Activated naive CD8-positive, alpha-beta T cell (primary cell): ENCODE results near the gene METTL2B.
"Not testable (repeated sequence)": the region's sequence is repeated elsewhere in the genome, so short reads cannot be mapped to it uniquely, and the experiment has no call there.

Source experiments
- H3K27ac Mint-ChIP-seq: one replicate; pipeline ENCODE4 v1.8.0; 2021; ENCODE audit warnings: mixed read lengths
- H3K27me3 Mint-ChIP-seq: one replicate; pipeline ENCODE4 v1.8.0; 2021; ENCODE audit warnings: mixed read lengths
- H3K36me3 Mint-ChIP-seq: one replicate; pipeline ENCODE4 v1.8.0; 2021; ENCODE audit warnings: mixed read lengths
- H3K4me1 Mint-ChIP-seq: one replicate; pipeline ENCODE4 v1.8.0; 2021; ENCODE audit warnings: low read depth, mixed read lengths
- H3K4me3 Mint-ChIP-seq: one replicate; pipeline ENCODE4 v1.8.0; 2021; ENCODE audit warnings: mild to moderate bottlenecking, mixed read lengths
- H3K9me3 Mint-ChIP-seq: one replicate; pipeline ENCODE4 v1.8.0; 2021; ENCODE audit warnings: low read depth, mixed read lengths

Gene METTL2B

DNA sequence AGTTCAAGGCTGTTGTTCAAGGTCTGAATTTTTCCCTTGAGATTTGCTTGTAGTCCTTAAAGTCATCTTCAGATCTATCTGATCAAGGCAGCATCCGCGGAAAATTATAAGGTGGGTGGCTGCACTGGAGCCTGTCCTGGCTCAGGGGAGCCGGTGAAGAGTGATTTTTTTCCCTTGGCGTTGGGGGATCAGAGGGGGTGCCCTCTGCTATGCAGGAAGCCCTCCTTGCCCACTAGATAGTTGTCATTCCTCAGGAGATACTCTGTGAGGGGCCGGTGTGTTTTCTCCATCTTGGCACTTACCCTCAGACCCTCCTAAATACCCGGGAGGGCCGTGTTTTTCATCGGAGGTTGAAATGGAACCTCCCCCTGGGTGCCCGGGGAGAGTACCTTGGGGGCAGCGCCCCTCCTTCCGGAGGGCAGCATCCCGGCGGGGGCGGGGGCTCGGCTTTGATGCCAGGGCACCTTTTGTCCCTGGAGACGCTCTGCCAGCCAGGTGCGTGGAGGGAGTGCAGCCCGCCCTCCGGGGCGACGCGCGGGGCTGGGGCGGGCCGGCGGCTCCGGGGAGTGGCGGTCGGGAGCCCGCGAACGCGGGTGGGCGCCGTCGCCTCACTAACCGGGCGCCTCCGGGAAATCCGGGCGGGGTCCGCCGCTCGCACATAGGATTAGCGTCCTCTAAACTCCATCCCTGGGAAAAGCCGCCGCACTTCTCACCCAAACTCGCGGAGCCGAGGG, 53.7 kb downstream of the METTL2B start:
- Mint-ChIP-seq H3K27ac (peak overlapping the region; percentile 92), H3K4me3 (peak overlapping the region; percentile 88), H3K4me1 (peaks cover 29% of the 10 kb centered on the region)
- not testable (repeated sequence) for H3K36me3 Mint-ChIP-seq, H3K9me3 Mint-ChIP-seq, H3K27me3 Mint-ChIP-seq

DNA sequence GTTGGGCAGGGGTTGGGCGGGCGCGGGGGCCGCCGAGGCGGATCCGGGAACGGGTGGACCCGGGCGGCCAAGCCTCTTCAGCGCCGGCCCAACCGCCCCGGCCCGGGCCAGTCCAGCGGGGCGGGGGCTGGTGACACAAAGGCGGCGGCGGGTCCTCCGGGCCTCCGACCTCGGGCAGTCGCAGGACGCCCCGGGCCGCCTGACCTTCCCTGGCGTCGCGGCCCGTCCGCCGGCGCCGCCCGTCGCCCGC, 54.2 kb downstream of the METTL2B start:
- Mint-ChIP-seq H3K9me3 (no peaks in the 10 kb centered on the region), H3K4me3 (no peak overlapping the region), H3K27ac (no peak overlapping the region), H3K36me3 (no peaks in the 10 kb centered on the region), H3K4me1 (peaks cover 32% of the 10 kb centered on the region), H3K27me3 (no peaks in the 10 kb centered on the region)

DNA sequence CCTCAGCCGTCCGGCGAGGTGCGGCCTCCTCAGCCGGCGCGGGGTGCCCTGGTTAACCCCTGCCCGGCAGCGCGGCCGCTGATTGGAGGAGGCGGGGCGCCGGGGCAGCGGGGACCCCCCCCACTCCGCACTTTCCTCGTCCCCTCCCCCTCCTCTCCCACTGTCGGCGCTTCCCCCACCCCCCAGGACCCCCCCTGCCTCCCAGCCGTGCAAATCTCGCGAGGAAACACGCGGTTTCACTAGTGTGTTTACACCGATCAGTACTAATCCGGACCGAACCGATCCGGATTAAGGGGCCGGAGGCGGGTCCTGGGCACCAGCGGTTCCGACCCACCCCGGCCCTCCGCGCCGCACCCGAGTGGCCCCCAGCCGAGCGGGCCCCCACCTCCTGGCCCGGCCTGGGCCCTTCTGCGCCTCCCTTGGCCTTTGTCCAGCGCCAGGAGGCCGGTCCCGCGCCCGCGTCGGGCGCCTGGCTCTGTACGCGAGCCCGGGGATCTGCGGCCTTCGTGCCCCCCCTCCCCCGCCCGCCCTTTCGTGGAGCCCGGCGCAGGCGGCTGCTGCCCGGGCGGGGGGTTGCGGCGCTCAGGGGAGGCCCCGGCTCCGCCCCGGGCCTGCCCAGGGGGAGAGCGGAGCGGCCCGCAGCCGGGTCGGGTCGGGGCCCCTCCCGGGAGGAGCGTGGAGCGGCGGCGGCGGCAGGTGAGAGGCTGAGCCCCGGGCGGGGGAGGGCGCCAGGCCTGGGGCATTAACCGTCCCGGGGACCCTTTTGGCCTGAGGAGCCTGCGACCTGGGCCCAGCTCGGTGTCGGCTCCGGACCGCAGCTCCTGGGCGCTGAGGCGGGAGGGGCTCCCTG, 54.8 kb downstream of the METTL2B start:
- not testable (repeated sequence) for H3K27me3 Mint-ChIP-seq, H3K36me3 Mint-ChIP-seq, H3K27ac Mint-ChIP-seq, H3K4me3 Mint-ChIP-seq, H3K9me3 Mint-ChIP-seq
- peaks cover 32% of the 10 kb centered on the region for H3K4me1 Mint-ChIP-seq

- H3K36me3 Mint-ChIP-seq, result not testable (repeated sequence)
- peaks cover 34% of the 10 kb centered on the region for H3K4me1 Mint-ChIP-seq
These were observed 55.5 kb downstream of the METTL2B start for GRCh38 chr7:128531955-128532478.

DNA sequence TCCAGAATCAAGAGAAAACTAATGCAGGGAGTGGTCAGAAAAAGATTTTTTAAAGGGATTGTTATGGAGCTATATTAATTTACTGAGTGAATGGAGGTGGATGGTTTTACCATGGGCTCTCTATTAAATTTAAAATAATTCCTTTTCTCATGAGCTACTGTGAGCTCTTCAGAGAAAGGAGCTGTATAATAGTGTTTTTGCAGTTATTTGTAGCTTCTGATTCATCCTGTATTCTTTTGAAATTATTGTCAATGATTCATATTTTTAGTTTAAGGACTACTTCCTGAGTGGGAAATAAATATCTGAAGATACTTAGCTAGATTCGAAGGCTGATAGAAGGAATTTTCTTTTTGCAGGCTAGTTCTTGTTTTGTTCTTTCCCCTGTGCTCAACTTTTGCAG, 56.4 kb downstream of the METTL2B start:
- H3K36me3 Mint-ChIP-seq, H3K9me3 Mint-ChIP-seq, H3K27me3 Mint-ChIP-seq: not testable (repeated sequence)
- Mint-ChIP-seq H3K4me1 (peaks cover 41% of the 10 kb centered on the region), H3K27ac (peak overlapping the region; percentile 96), H3K4me3 (peak overlapping the region; percentile 91)

More at GRCh38 chr7:128531955-128532478, 55.5 kb downstream of the METTL2B start:
- H3K27ac Mint-ChIP-seq, result peak overlapping the region; percentile 96
- not testable (repeated sequence) for H3K27me3 Mint-ChIP-seq, H3K9me3 Mint-ChIP-seq
- H3K4me3 Mint-ChIP-seq, result peak overlapping the region; percentile 91

DNA sequence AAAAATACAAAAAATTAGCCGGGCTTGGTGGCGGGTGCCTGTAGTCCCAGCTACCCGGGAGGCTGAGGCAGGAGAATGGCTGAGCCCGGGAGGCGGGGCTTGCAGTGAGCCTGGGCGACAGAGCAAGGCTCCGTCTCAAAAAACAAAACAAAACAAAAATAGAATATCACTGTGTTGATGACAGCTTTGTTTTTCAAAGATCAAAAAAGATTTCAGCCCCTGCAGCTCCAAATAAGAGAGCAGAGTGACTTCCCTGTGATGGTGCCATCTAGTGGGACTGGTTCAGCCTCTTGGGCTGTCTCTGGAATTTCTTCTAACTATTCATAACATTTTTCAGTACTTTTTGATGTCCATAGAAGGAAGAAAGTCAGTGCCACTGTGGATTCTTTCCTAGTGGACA, 60.9 kb downstream of the METTL2B start:
- H3K4me1 Mint-ChIP-seq, result peaks cover 51% of the 10 kb centered on the region
- H3K36me3 Mint-ChIP-seq, H3K27me3 Mint-ChIP-seq, H3K4me3 Mint-ChIP-seq, H3K9me3 Mint-ChIP-seq: not testable (repeated sequence)
- H3K27ac Mint-ChIP-seq, result peak overlapping the region; percentile 16

DNA sequence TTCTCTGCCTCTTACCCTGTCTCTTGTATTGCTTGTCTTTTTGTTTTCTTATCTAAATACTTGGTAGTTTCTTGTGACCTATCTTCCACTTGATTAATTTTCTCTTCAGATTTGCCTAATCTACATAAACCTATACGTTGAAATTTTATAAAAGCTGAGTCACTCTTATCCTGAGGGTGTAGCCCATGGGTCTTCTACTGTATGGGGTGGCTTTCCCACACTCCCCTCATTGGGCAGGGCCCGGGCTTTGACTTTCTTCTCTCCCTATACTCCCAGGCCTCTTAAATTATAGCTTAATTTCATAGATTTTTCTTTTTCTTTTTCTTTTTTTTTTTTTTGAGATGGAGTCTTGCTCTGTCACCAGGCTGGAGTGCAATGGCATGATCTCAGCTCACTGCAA, 66.0 kb downstream of the METTL2B start:
- not testable (repeated sequence) for H3K9me3 Mint-ChIP-seq, H3K4me3 Mint-ChIP-seq, H3K27me3 Mint-ChIP-seq, H3K36me3 Mint-ChIP-seq, H3K27ac Mint-ChIP-seq
- H3K4me1 Mint-ChIP-seq, result peaks cover 40% of the 10 kb centered on the region

DNA sequence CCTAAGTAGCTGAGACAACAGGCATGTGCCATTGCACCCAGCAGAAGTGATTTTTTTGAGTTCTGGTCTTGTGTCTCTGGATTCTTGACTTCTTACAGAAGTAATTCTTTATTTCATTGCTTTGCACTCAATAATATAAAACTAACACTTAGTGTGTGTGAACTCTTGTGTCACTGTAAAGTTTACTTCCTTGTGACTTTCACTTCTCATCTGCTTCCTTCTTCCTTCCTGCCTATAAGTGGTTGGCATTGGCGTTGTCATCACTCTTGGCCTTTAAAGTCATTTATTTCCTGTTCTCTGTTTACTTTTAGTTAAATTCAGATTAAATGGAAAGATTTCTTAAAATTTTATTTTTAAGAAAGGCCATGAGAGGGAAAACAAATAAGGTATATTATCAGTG, 66.8 kb downstream of the METTL2B start:
- Mint-ChIP-seq H3K27ac (peak overlapping the region; percentile 50), H3K4me1 (peaks cover 35% of the 10 kb centered on the region)
- not testable (repeated sequence) for H3K27me3 Mint-ChIP-seq, H3K9me3 Mint-ChIP-seq, H3K4me3 Mint-ChIP-seq, H3K36me3 Mint-ChIP-seq

GRCh38 chr7:128546319-128546851, 69.8 kb downstream of the METTL2B start:
- not testable (repeated sequence) for H3K36me3 Mint-ChIP-seq, H3K27me3 Mint-ChIP-seq, H3K9me3 Mint-ChIP-seq, H3K4me3 Mint-ChIP-seq, H3K27ac Mint-ChIP-seq
- H3K4me1 Mint-ChIP-seq, result peaks cover 28% of the 10 kb centered on the region

DNA sequence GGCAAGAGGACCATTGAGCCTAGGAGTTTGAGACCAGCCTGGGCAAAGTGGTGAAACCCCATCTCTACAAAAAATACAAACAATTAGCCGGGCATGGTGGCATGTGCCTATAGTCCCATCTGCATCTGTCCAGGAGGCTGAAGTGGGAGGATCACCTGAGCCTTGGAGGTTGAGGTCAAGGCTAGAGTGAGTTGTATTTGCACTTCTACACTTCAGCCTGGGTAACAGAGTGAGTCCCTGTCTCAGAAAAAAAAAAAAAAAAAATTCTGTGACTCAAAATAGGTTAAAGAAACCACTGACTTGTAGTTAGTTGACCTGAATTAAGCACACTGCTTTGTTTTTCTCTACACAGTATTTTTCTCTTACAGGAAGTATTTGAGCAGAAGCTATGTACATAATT, 74.4 kb downstream of the METTL2B start:
- Mint-ChIP-seq H3K36me3 (no peaks in the 10 kb centered on the region), H3K4me1 (peaks cover 12% of the 10 kb centered on the region), H3K27ac (no peak overlapping the region), H3K4me3 (no peak overlapping the region), H3K27me3 (no peaks in the 10 kb centered on the region), H3K9me3 (no peaks in the 10 kb centered on the region)

DNA sequence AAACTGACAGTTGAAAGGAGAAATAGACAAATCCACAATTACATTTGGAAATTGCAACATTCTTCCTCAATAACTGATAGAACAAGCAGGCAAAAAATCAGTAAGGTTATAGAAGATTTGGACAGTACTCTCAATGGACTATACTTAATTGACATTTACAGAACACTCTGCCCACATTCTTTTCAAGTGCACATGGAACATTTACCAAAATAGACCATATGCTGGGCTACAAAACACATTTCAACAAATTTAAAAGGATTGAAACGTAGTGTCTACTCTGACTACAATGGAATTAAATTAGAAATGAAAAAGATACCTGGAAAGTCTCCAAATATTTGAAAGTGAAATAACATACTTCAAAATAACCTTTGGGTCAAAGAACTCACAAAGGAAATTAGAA, 77.8 kb downstream of the METTL2B start:
- not testable (repeated sequence) for H3K27ac Mint-ChIP-seq, H3K9me3 Mint-ChIP-seq, H3K36me3 Mint-ChIP-seq

More for the DNA sequence above, 77.8 kb downstream of the METTL2B start:
- not testable (repeated sequence) for H3K4me3 Mint-ChIP-seq, H3K27me3 Mint-ChIP-seq
- H3K4me1 Mint-ChIP-seq, result peaks cover 17% of the 10 kb centered on the region
